Calu3 (cell line): ENCODE measurements around the gene OCLN. TPM values are rescaled to one million over a fixed set of nuclear protein-coding genes. Genes with fewer than 3 reads are reported as not detected.
"Not testable (repeated sequence)": the region's sequence is repeated elsewhere in the genome, so short reads cannot be mapped to it uniquely, and the experiment has no call there.

Experiments
- BruUV-seq: library from RNA; stranded (reverse); fragments of 400-500 nt; replicated peaks from 2 replicates; lab custom pipeline; 2021; lab: Mats Ljungman, UMichigan
- CTCF ChIA-PET: fragments of 300-600 bp; sonication (Branson Sonifier 250); formaldehyde crosslinking; loops from one replicate; lab custom pipeline; 2022; ENCODE audit warnings: antibody characterized with exemption; lab: Charles Lee
- DNase-seq: peaks from one replicate; pipeline ENCODE4 v3.0.0; 2022
- H3K27ac Mint-ChIP-seq: one replicate; pipeline ENCODE4 v1.8.0; 2022; ENCODE audit warnings: mixed read lengths; ENCODE audit not compliant: unreplicated experiment
- H3K27me3 Mint-ChIP-seq: one replicate; pipeline ENCODE4 v1.8.0; 2022; ENCODE audit warnings: mixed read lengths; ENCODE audit not compliant: unreplicated experiment
- H3K36me3 Mint-ChIP-seq: one replicate; pipeline ENCODE4 v1.8.0; 2022; ENCODE audit warnings: mild to moderate bottlenecking, moderate library complexity, mixed read lengths; ENCODE audit not compliant: insufficient read depth, unreplicated experiment
- H3K4me1 Mint-ChIP-seq: one replicate; pipeline ENCODE4 v1.8.0; 2022; ENCODE audit warnings: mild to moderate bottlenecking, low read depth, mixed read lengths; ENCODE audit not compliant: unreplicated experiment
- H3K4me3 Mint-ChIP-seq: one replicate; pipeline ENCODE4 v1.8.0; 2022; ENCODE audit warnings: mild to moderate bottlenecking, low read depth, moderate library complexity, mixed read lengths; ENCODE audit not compliant: unreplicated experiment
- H3K9me3 Mint-ChIP-seq: one replicate; pipeline ENCODE4 v1.8.0; 2022; ENCODE audit warnings: low read depth, mixed read lengths; ENCODE audit not compliant: unreplicated experiment
- intact Hi-C: fragments of 100-400 bp; cut with micrococcal nuclease; formaldehyde crosslinking; loops from one replicate; pipeline ENCODE4 v1.10.0; 2022; ENCODE audit not compliant: unreplicated experiment
- total RNA-seq: library from RNA; stranded (reverse); gene quantifications from 2 replicates; pipeline ENCODE4 v1.2.3, GENCODE V29; 2022
- TF ChIP-seq, protein P1 (sequence below): fragments of 200-600 bp; IDR thresholded peaks from one replicate; pipeline ENCODE4 v1.8.0; 2022; ENCODE audit warnings: antibody characterized with exemption; ENCODE audit not compliant: unreplicated experiment

The OCLN gene
- total RNA-seq, 1 experiment from 2014 or later = 154 TPM

DNA sequence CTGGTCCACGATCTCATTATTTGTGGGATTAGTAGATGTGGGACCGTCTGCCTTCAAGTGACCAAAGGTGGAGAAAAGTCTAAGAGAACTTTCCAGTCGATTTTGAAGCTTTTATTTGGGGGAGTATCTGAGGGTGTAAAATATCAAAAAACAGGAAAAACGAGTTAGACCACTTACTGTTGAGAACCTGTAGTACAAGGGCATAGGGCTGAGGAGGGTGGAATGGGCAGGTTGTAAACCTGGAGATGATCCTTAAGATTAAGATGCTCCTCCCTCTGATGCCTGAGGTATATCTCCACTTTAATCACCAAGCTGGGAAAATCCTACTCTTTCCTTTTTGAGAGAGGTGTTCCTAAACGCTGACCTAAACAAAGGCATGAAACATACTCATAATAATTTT, 35.4 kb downstream of the OCLN start:
- no peaks in the 10 kb centered on the region for H3K27me3 Mint-ChIP-seq
- H3K9me3 Mint-ChIP-seq = no peaks in the 10 kb centered on the region
- peak overlapping the region; percentile 20 for H3K4me3 Mint-ChIP-seq
- TF ChIP-seq, protein P1, sequence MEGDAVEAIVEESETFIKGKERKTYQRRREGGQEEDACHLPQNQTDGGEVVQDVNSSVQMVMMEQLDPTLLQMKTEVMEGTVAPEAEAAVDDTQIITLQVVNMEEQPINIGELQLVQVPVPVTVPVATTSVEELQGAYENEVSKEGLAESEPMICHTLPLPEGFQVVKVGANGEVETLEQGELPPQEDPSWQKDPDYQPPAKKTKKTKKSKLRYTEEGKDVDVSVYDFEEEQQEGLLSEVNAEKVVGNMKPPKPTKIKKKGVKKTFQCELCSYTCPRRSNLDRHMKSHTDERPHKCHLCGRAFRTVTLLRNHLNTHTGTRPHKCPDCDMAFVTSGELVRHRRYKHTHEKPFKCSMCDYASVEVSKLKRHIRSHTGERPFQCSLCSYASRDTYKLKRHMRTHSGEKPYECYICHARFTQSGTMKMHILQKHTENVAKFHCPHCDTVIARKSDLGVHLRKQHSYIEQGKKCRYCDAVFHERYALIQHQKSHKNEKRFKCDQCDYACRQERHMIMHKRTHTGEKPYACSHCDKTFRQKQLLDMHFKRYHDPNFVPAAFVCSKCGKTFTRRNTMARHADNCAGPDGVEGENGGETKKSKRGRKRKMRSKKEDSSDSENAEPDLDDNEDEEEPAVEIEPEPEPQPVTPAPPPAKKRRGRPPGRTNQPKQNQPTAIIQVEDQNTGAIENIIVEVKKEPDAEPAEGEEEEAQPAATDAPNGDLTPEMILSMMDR = no peak
- peak overlapping the region; percentile 84 for H3K27ac Mint-ChIP-seq
- intact Hi-C loops = no loop called here
- no TSS peak for BruUV-seq
- H3K4me1 Mint-ChIP-seq = peaks cover 31% of the 10 kb centered on the region
- peak; percentile 15 for DNase-seq
- peaks cover 37% of the 10 kb centered on the region for H3K36me3 Mint-ChIP-seq
- CTCF ChIA-PET = interaction anchor here (0.9 kb wide), 1 partner anchor 10 kb away, joined by 4 read pairs; no protein-coding TSS in a partner anchor

DNA sequence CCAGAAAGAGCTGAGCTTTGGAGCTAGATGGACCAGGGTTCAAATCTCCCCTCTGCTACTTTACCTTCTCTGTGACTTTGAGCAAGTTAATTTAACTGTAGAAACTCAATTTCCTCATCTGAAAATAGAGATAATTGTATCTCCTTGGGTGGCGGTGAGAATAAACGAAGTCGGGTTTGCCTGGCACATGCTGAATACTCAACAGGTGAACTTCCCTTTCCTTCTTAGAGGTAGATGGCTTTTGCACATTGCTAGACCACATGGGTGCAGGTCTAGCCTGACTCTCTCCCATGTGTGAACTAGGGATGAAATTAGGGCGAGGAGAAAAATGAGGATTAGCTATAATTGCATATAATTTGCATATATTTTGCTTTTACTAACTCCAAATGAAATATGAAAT, 36.0 kb downstream of the OCLN start:
- Mint-ChIP-seq H3K4me3 (no peak overlapping the region), H3K36me3 (peaks cover 38% of the 10 kb centered on the region), H3K9me3 (no peaks in the 10 kb centered on the region), H3K4me1 (peaks cover 31% of the 10 kb centered on the region), H3K27ac (no peak overlapping the region), H3K27me3 (no peaks in the 10 kb centered on the region)
- no TSS peak for BruUV-seq
- CTCF ChIA-PET = interaction anchor here (0.9 kb wide), 1 partner anchor 11 kb away, joined by 4 read pairs; no protein-coding TSS in a partner anchor
- TF ChIP-seq, protein P1 = no peak
- intact Hi-C loops = no loop called here
- DNase-seq = no peak

DNA sequence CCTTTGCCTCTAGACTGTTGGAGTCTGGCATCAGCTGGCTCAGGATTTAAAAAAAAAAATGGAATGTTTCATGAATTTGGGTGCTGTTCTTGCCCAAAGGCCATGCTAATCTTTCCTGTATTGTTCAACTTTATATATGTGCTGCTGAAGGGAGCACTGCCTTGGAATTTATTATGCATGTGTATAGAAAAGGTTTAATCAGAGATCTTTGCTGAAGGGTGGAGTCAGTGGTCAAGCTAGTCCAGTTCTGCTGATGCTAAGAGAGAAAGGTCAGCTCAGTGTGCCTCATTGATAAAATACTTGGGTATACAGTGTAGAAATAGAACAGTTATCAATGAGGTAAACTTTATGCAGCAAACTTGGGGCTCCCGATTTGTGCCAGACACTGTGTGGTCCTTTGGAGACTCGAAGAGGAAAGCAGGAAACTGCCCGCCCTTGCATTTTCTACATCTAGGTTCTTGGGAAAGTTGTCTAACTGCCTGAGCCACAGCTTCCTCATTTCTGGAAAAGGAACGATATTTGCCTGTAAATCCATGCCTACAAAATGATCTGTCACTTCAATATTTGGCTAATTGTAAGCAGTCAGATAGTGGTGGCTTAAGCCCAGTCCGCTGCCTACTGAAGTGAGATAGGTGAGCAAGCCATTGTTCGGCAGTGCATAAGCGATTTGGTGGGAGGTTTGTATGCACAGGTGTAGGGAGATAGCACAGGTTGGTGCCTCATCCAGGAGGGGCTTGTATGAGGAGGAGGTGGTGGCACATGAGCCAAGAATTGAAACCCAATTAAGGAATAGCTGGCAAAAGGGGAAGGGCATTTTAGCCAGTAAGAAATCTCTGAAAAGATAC, 38.2 kb downstream of the OCLN start:
- TF ChIP-seq, protein P1 = no peak
- Mint-ChIP-seq H3K4me3 (no peak overlapping the region), H3K4me1 (peaks cover 31% of the 10 kb centered on the region), H3K9me3 (no peaks in the 10 kb centered on the region), H3K27ac (peak overlapping the region; percentile 70), H3K27me3 (no peaks in the 10 kb centered on the region), H3K36me3 (peaks cover 34% of the 10 kb centered on the region)
- CTCF ChIA-PET = no interaction called here
- BruUV-seq = no TSS peak
- no peak for DNase-seq
- intact Hi-C loops = no loop called here

DNA sequence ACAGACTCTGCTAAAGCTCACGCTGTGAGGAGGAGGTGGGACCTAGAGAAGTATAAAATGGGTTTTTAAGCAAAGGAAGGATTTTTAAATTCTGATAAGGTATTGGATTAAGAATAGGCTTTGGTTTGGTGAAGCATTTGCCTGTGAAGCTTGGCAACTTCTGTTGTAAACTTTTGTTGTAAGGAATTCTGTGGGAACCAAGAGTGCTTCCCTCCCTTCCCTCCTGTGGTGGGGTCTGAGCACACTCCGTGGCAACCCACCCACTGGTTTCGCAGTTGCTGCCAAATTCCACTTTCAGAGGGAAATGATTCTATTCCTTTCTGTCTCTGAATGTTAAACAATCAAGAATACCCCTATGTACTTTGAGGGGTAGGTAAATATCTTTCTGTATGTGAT, 38.8 kb downstream of the OCLN start:
- no TSS peak for BruUV-seq
- DNase-seq = no peak

DNA sequence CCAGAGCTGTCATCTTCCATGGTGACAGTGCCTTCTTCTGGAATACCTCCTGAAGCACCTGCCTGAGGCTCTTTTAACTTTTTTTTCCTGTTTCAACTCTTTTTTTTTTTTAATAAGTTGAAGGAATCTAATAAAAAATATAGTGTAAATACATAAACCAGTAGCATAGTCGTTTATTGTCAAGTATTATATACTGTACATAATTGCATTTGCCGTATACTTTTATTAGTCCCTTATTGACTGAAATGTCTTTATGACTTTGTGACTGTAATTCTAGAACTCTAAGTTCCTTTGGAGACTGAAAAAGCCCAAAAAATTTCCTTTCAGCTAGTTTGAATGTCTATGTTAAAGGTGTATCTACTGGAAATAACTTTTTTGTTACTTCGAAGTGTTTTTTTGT, 45.3 kb downstream of the OCLN start:
- CTCF ChIA-PET, H3K27me3 Mint-ChIP-seq, H3K27ac Mint-ChIP-seq, H3K4me3 Mint-ChIP-seq, H3K36me3 Mint-ChIP-seq, BruUV-seq, H3K9me3 Mint-ChIP-seq, intact Hi-C loops, DNase-seq, H3K4me1 Mint-ChIP-seq: not testable (repeated sequence)

More for the DNA sequence above, 38.8 kb downstream of the OCLN start:
- Mint-ChIP-seq H3K4me3 (no peak overlapping the region), H3K27me3 (no peaks in the 10 kb centered on the region), H3K9me3 (no peaks in the 10 kb centered on the region), H3K27ac (peak overlapping the region; percentile 70), H3K4me1 (peaks cover 31% of the 10 kb centered on the region), H3K36me3 (peaks cover 29% of the 10 kb centered on the region)
- intact Hi-C loops = no loop called here
- CTCF ChIA-PET = no interaction called here
- TF ChIP-seq, protein P1 = no peak

DNA sequence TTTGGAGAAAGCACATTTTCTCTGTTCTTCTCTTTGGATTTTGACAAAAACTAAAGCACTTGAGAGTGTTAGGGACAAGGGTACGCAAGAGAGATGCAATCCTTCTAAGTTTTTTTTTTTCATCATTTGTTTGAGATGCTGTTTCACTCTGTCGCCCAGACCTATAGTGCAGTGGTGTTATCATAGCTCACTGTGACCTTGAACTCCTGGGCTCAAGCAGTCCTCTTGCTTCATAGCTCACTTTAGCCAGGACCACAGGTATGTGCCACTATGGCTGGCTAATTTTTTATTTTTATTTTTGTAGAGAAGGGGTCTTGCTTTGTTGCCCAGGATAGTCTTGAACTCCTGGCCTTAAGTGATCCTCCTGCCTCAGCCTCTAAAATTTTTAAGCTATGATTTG, 46.1 kb downstream of the OCLN start:
- H3K4me3 Mint-ChIP-seq, BruUV-seq, DNase-seq, H3K36me3 Mint-ChIP-seq, H3K27ac Mint-ChIP-seq, H3K4me1 Mint-ChIP-seq, CTCF ChIA-PET, intact Hi-C loops, H3K27me3 Mint-ChIP-seq, H3K9me3 Mint-ChIP-seq: not testable (repeated sequence)

DNA sequence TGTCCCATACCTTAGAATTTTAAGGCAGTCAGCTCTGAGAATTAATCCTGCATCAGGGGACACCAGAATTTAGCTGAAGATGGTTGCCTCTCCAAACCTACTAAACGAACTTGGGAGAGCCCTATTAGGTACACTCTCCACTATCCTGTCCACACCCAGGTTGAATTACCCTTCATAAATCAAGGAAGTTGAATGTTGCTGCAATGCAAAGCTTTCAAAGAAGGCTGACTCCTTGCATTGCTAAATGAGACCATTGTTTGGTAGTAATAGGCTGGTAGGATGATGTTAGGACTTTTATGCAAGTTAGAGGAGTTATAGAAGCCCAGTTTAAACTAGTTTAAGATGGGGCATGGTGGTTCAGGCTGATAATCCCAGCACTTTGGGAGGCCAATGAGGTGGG, 48.8 kb downstream of the OCLN start:
- H3K36me3 Mint-ChIP-seq, H3K9me3 Mint-ChIP-seq, H3K4me3 Mint-ChIP-seq, H3K27me3 Mint-ChIP-seq, intact Hi-C loops, H3K27ac Mint-ChIP-seq, H3K4me1 Mint-ChIP-seq, CTCF ChIA-PET, DNase-seq, BruUV-seq: not testable (repeated sequence)
